AG09309 (cell line): ENCODE results near the gene HECA.

ENCODE experiments used
- DNase-seq: peaks from one replicate; pipeline ENCODE4 v3.0.0-alpha.2; 2010; ENCODE audit warnings: low read depth
- H3K4me3 ChIP-seq: 2 replicates; pipeline ENCODE4 v1.5.1; 2011; ENCODE audit warnings: mild to moderate bottlenecking, low read depth, low read length, moderate library complexity; ENCODE audit not compliant: control insufficient read depth
- TF ChIP-seq, protein P1 (sequence below): IDR thresholded peaks from 2 replicates; pipeline ENCODE4 v1.5.1; 2011; ENCODE audit warnings: mild to moderate bottlenecking, low read depth, low read length, inconsistent platforms; ENCODE audit not compliant: insufficient read depth, control insufficient read depth; ENCODE audit errors: missing control alignments

Gene HECA

DNA sequence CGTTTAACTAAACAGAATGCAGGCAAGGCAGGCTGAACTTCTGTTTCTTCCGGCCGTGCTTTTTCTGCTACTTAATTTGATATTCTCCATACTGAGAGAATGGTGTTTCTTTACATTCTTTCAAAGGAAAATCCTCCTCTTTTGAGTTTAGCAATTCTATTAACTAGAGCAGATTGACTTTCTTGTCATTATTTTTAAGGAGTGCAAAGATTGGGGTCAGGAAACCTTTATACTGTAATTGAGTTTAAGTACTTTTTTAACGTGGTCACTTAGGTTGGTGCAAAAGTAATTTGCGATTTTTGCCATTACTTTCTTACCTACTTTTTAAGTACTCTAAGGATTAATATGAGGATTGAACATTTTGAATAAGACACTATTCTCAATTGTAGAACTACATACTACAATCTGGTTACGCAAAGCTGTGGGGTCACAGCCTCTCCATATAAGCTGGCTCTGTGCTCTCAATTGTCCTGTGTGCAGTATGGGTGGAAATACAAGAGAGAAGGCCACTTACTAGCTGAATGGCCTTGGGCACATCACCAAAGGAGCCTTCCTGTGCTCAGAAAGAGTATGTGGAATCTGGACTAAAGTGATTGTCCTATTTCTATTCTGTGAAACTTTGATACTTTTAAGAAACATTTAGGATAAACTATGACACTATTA is 16.7 kb downstream of the HECA start:
- no peak overlapping the region for H3K4me3 ChIP-seq
- DNase-seq, result no peak
- TF ChIP-seq, protein P1, sequence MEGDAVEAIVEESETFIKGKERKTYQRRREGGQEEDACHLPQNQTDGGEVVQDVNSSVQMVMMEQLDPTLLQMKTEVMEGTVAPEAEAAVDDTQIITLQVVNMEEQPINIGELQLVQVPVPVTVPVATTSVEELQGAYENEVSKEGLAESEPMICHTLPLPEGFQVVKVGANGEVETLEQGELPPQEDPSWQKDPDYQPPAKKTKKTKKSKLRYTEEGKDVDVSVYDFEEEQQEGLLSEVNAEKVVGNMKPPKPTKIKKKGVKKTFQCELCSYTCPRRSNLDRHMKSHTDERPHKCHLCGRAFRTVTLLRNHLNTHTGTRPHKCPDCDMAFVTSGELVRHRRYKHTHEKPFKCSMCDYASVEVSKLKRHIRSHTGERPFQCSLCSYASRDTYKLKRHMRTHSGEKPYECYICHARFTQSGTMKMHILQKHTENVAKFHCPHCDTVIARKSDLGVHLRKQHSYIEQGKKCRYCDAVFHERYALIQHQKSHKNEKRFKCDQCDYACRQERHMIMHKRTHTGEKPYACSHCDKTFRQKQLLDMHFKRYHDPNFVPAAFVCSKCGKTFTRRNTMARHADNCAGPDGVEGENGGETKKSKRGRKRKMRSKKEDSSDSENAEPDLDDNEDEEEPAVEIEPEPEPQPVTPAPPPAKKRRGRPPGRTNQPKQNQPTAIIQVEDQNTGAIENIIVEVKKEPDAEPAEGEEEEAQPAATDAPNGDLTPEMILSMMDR, result no peak

DNA sequence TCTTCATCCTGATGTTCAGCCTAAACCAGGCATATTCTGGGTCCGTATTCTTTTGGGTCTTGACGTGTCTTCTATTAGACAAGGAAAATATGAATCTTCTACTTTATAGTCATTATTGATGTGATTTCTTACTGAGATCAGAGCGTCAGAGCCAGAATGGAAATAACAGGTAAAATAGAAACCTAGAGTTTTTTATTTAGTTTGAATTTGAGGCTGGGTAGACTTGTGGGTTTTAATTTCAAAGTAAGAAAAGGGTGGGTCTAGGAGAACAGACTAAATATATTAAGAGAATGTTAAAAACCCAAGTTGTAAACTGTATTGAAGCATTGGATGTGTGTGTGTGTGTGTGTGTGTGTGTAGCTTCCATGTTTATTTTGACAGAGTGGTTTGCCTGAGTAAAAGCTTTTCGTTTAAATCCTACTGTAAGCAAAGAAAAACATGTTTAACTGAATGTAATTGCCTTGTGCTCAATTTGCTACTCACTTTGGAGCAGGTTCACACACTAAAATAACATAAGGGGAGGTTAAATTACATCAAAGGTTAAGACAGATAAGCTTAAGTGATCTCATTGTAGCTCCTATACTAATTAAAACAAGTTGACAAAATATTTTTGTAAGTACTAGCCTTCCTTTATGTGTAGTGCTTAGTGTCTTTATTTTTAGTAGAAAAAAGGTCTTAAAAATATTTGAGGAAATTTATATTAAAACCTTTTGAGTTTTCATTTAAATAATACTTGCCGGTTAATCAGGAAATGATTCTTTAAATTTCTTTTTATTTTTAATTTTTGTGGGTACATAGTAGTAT is 17.4 kb downstream of the HECA start:
- TF ChIP-seq, protein P1, result no peak
- no peak overlapping the region for H3K4me3 ChIP-seq
- no peak for DNase-seq

DNA sequence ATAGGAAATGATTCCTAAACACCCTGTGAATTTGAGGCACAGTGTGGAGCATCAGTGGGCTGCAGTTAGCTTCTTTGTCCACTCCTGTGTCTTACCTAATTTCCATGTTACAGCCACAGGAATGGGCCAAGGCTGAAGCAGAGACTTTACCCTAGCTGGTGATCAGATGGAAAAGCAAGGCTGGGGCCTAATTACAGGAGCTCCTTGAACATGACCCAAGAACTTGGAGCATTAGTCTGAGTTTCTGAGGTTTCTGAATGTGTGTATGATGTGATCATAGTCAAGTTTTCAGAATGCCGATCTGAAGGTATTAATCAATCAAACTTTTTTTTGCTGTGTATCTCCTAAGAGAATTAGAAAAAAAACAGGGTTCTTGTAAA is 18.0 kb downstream of the HECA start:
- H3K4me3 ChIP-seq, result no peak overlapping the region
- no peak for DNase-seq
- TF ChIP-seq, protein P1, result no peak

- TF ChIP-seq, protein P1, result no peak
- no peak for DNase-seq
- H3K4me3 ChIP-seq, result no peak overlapping the region
Measured at GRCh38 chr6:139153855-139154254, 19.0 kb downstream of the HECA start.

DNA sequence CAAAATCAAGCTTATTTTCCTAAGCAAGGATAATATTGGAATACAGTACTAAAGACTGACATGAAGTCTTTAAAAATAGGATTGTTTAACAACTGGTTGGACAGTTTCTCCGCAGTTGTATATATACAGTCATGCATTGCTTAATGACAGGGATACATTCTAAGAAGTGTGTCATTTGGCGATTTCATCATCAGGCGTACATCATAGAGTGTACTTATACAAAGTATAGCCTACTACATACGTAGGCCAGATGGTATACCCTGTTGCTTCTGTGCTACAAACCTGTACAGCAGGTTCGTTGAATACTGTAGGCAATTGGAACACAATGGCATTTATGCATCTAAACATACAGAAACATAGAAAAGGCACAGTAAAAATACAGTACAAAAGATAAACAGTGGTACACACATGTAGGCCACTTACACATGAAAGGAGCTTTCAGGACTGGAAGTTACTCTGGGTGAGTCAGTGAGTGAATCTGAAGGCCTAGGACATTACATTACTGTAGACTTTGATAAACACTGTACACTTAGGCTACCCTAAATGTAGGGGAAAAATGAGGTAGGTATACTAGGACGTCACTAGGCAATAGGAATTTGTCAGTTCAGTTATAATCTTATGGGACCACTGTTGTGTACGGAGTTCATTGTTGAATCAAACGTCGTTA is 20.1 kb downstream of the HECA start:
- H3K4me3 ChIP-seq, result no peak overlapping the region
- TF ChIP-seq, protein P1, result no peak
- DNase-seq, result no peak

DNA sequence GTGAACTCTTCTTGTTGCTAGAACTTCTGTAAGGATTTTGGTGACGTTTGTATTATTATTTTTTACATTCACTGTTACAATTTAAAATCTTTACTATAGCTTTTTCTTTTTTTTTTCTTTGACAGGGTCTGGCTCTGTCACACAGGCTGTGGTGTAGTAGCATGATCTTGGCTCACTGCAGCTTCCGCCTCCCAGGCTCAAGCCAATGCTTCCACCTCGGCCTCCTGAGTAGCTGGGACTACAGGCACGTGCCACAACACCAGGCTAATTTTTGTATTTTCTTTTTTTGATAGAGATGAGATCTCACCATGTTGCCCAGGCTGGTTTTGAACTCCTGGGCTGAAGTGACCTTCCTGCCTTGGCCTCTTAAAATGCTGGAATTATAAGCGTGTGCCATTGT is 21.2 kb downstream of the HECA start:
- DNase-seq, result no peak
- H3K4me3 ChIP-seq, result no peak overlapping the region
- TF ChIP-seq, protein P1, result no peak
